ENCODE measurements around the gene KLHDC2.
"Not testable (repeated sequence)": the region's sequence is repeated elsewhere in the genome, so short reads cannot be mapped to it uniquely, and the experiment has no call there.

Gene KLHDC2

DNA sequence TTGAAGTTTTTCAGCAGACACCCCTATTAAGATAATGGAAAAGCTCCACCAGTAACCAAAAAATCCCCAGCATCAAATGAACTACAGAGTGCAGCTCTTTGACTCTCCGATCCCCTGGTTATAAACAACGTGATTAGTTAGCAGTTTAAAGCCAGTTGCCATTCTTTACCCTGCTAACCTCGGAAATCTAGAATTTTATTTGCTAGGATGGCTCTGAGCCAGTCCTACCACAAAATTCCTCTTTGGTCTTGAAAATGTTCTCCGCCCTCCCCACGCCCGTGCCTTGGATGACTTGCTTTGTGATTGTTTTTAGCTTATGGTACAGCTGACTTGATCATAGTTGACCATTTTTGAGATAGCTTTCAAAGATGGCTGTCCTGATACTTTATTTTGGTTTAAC, 1.2 kb downstream of the KLHDC2 start:
- TF ChIP-seq, protein P1, sequence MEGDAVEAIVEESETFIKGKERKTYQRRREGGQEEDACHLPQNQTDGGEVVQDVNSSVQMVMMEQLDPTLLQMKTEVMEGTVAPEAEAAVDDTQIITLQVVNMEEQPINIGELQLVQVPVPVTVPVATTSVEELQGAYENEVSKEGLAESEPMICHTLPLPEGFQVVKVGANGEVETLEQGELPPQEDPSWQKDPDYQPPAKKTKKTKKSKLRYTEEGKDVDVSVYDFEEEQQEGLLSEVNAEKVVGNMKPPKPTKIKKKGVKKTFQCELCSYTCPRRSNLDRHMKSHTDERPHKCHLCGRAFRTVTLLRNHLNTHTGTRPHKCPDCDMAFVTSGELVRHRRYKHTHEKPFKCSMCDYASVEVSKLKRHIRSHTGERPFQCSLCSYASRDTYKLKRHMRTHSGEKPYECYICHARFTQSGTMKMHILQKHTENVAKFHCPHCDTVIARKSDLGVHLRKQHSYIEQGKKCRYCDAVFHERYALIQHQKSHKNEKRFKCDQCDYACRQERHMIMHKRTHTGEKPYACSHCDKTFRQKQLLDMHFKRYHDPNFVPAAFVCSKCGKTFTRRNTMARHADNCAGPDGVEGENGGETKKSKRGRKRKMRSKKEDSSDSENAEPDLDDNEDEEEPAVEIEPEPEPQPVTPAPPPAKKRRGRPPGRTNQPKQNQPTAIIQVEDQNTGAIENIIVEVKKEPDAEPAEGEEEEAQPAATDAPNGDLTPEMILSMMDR (IDR thresholded peaks at IDR 0.05; ENCODE audit: low read depth, low read length, missing control alignments): no peak
- no peak for DNase-seq (ENCODE audit: low read depth)
- H3K4me3 ChIP-seq (ENCODE audit: low read depth, low read length): peak overlapping the region; percentile 59

DNA sequence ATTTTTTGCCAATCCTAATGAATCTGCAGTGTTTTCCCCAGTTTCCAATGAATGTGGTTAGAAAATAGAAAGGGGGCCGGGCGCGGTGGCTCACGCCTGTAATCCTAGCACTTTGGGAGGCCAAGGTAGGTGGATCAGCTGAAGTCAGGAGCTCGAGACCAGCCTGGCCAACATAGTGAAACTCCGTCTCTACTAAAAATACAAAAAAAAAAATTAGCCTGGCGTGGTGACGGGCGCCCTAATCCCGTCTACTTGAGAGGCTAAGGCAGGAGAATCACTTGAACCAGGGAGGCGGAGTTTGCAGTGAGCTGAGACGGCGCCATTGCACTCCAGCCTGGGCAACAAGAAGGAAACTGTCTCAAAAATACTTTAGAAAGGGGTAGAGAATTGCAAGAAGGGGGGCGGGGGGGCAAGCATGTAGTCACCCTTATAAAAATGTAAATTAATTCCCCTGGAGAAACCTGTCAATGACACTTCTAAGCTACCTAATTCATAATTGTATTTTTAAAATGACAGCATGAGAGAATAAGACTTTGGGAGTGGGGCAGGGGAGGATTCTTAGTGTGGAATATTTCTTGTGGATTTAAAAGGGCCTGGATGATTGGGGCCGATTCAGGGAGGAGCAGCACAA, 1.7 kb downstream of the KLHDC2 start:
- no peak for DNase-seq (ENCODE audit: low read depth)
- TF ChIP-seq, protein P1 (IDR thresholded peaks at IDR 0.05; ENCODE audit: low read depth, low read length, missing control alignments): no peak
- H3K4me3 ChIP-seq (ENCODE audit: low read depth, low read length): peak overlapping the region; percentile 59; the same call in 1 of the 2 replicates

DNA sequence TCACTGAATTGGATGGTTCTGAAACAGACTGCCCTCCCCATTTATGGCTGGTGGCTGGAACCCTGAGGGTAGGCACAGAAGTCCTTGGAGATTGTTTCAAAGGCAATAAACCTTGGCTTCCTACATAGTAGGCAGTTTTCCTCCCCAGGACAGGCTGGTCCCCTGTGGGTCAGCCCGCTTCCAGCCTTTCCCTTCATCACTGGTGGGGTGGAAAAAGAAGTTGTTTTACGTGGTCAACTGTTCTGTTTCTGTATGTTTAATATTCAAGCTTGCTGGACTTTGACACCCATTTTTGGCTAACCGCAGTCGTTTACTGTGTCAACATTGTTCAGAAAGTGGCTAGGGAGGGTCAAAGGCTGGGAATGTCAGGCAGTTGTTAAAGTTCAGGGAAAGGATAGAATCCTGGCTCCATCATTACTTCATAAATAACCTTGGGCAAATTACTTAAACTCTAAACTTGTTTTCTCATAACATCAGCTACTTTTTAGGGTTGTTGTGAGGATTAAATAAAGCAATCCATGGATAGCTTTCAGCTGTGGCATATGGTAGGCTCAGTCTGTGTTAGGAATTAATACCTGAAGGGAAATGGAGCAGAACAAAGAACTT, 2.4 kb downstream of the KLHDC2 start:
- H3K4me3 ChIP-seq (ENCODE audit: low read depth, low read length): no peak overlapping the region
- TF ChIP-seq, protein P1 (IDR thresholded peaks at IDR 0.05; ENCODE audit: low read depth, low read length, missing control alignments): no peak
- DNase-seq (ENCODE audit: low read depth): no peak

DNA sequence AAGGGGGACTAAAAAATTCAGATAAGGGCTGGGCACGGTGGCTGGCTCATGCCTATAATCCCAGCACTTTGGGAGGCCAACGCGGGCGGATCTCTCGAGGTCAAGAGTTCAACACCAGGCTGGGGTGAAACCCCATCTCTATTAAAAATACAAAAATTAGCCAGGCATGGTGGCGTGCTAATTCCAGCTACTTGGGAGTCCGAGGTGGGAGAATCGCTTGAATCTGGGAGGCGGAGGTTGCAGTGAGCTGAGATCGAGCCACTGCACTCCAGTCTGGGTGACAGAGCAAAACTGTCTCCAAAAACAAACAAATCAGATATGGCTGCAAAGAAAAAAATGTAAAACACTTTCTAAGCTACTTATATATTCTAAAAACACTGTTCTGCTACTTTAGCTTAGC, 3.7 kb downstream of the KLHDC2 start:
- not testable (repeated sequence) for DNase-seq (ENCODE audit: low read depth); H3K4me3 ChIP-seq (ENCODE audit: low read depth, low read length)

DNA sequence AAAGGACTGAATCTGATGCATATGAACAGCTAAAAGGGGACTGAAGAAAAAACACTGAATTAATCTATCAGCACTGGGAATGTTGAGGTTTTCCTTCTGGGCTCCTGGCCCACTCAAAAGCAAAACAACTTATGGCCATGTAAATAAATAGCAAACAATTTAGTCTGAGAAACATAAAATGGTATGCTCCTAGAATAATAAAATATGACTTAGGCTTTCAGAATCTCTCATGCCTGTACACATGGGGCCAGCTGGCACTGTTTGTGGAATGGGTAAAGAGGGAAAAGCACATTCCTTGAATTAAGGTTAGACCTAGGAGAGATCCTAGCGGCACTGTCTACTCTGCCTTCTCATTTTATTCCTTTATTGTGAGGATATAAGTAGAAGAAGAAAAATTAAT, 6.2 kb downstream of the KLHDC2 start:
- TF ChIP-seq, protein P1 (IDR thresholded peaks at IDR 0.05; ENCODE audit: low read depth, low read length, missing control alignments): no peak
- no peak for DNase-seq (ENCODE audit: low read depth)
- no peak overlapping the region for H3K4me3 ChIP-seq (ENCODE audit: low read depth, low read length)

DNA sequence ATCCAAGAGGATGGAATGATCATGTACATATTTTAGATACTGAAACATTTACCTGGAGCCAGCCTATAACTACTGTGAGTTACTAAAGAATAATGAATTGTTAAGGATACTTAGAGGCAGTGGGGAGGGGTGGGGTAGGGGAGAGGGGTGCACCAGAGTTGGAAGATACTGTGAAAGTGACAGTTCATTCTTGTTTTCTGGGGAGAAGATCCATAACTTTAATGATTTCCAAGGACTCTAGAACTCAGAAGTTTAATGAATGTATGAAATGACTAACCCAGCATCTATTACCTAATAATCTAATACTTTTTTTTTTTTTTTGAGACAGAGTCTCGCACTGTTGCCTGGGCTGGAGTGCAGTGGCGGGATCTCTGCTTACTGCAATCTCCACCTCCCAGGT, 10.5 kb downstream of the KLHDC2 start:
- H3K4me3 ChIP-seq (ENCODE audit: low read depth, low read length): no peak overlapping the region
- TF ChIP-seq, protein P1 (IDR thresholded peaks at IDR 0.05; ENCODE audit: low read depth, low read length, missing control alignments): no peak
- DNase-seq (ENCODE audit: low read depth): no peak

DNA sequence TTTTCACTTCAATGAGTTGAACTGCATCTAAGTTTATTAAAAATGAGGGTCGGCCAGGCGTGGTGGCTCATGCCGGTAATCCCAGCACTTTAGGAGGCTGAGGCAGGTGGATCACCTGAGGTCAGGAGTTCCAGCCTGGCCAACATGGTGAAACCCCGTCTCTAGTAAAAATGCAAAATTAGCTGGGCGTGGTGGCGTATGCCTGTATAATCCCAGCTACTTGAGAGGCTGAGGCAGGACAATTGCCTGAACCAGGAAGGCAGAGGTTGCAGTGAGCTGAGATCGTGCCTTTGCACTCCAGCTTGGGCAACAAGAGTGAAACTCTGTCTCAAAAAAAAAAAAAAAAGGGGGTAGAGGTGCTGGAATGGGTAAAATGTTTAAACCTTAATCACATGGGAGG, 13.1 kb downstream of the KLHDC2 start:
- H3K4me3 ChIP-seq (ENCODE audit: low read depth, low read length); DNase-seq (ENCODE audit: low read depth): not testable (repeated sequence)

DNA sequence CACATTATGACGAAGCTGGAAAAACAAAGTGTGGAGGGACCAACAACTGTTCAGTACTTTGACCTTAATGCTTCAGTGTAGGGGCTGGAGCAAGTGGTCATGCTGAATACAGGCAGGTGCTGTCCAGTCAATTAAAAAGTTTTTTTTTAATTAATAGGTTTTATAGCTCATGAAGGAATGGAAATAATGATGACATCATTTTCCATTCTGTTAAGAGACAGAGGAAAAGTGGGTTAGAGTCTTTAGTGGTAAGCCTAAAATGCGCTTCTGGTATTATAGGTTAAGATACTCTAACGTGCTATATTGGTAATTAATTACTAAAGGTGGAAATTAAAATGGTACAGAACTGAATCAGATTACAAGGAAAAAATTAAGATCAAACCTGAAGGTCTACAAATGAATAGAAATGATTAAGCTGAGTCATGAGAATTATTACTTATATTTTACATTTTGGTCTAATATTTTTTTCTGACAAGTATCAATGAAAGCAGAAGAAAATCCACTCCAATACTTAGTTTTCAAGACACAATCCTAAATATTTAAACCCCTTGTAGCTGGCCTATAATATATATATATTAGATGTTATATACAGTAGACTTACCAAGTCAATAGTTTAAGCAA, 15.6 kb downstream of the KLHDC2 start:
- TF ChIP-seq, protein P1 (IDR thresholded peaks at IDR 0.05; ENCODE audit: low read depth, low read length, missing control alignments): no peak
- H3K4me3 ChIP-seq (ENCODE audit: low read depth, low read length): no peak overlapping the region
- DNase-seq (ENCODE audit: low read depth): no peak

Measured in GM12864 (cell line).